RWPE1 (cell line): Measurements from ENCODE around the gene GCC1.
"Not testable (repeated sequence)": the region's sequence is repeated elsewhere in the genome, so short reads cannot be mapped to it uniquely, and the experiment has no call there.

Experiments used
- CTCF ChIA-PET: fragments of 350-600 bp; sonication (Branson Sonifier 250); formaldehyde crosslinking; extraction: SDS; loops from one replicate; lab custom pipeline; 2021; lab: Yijun Ruan, JAX
- POLR2A ChIA-PET: fragments of 400-600 bp; formaldehyde crosslinking; extraction: SDS; loops from one replicate; lab custom pipeline; 2020; ENCODE audit warnings: antibody characterized with exemption; ENCODE audit not compliant: low non-redundant PET; lab: Yijun Ruan, JAX
- DNase-seq: peaks from one replicate; pipeline ENCODE4 v3.0.0; 2012; ENCODE audit warnings: low spot score
- H3K27ac ChIP-seq: fragments of 450-650 bp; 2 replicates; pipeline ENCODE4 v1.5.1; 2017
- TF ChIP-seq, protein P1 (sequence below): fragments of 450-650 bp; conservative IDR thresholded peaks from 2 replicates; pipeline ENCODE4 v1.5.1; 2017; ENCODE audit warnings: low read depth, mild to moderate bottlenecking

Gene GCC1

DNA sequence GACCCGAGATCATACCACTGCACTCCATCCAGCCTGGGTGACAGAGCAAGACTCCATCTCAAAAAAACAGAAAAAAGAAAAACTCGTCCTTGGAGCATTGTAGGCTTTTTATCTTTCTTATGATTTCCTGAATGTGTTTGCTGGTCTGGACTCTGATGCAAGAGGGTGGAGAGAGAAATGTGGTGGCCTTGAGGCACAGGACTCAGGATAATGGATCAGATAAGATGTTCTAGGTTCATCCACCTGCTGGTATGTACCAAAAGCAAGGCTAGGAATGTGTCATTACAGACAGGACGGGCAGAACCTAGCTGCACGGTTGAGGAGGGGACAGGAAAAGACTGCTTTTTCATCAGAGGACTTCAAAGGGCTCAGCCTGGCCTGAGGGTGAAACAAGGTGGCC, 33.5 kb downstream of the GCC1 start:
- TF ChIP-seq, protein P1, sequence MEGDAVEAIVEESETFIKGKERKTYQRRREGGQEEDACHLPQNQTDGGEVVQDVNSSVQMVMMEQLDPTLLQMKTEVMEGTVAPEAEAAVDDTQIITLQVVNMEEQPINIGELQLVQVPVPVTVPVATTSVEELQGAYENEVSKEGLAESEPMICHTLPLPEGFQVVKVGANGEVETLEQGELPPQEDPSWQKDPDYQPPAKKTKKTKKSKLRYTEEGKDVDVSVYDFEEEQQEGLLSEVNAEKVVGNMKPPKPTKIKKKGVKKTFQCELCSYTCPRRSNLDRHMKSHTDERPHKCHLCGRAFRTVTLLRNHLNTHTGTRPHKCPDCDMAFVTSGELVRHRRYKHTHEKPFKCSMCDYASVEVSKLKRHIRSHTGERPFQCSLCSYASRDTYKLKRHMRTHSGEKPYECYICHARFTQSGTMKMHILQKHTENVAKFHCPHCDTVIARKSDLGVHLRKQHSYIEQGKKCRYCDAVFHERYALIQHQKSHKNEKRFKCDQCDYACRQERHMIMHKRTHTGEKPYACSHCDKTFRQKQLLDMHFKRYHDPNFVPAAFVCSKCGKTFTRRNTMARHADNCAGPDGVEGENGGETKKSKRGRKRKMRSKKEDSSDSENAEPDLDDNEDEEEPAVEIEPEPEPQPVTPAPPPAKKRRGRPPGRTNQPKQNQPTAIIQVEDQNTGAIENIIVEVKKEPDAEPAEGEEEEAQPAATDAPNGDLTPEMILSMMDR: no peak
- no peak for DNase-seq
- POLR2A ChIA-PET: no interaction called here
- no peak overlapping the region for H3K27ac ChIP-seq
- CTCF ChIA-PET: no interaction called here

- ChIA-PET CTCF (interaction anchor here (0.5 kb wide), 1 partner anchor 808 kb away, joined by 3 read pairs; no protein-coding TSS in a partner anchor), POLR2A (no interaction called here)
- DNase-seq: no peak
- no peak overlapping the region for H3K27ac ChIP-seq
- TF ChIP-seq, protein P1: no peak; the same call in 1 of the 2 replicates
Observed at GRCh38 chr7:127550247-127550646, 35.1 kb downstream of the GCC1 start.

GRCh38 chr7:127546313-127546712, 39.1 kb downstream of the GCC1 start:
- CTCF ChIA-PET: interaction anchor here (0.6 kb wide), 1 partner anchor 295 kb away, joined by 3 read pairs; no protein-coding TSS in a partner anchor
- H3K27ac ChIP-seq: no peak overlapping the region
- TF ChIP-seq, protein P1: no peak
- DNase-seq: no peak
- POLR2A ChIA-PET: no interaction called here

DNA sequence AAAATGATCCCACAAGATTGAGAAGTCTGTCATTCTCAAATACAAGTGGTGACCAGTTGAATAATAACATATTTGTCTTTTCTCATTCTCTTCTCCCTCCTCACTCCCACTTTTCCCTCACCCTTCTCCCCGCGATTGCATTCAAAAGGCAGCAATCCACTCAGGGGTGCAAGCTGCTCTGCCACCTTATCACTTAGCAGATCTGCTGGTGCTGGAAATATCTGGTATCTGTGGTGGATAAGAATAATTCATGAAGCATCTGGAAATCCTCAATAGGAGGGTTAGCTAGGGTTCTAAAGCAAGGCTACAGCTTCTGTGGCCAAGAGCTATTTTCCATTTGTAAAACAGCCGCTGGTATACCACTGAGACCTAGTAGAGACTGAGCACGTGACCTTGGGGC, 43.8 kb downstream of the GCC1 start:
- ChIA-PET POLR2A (no interaction called here), CTCF (interaction anchor here (0.7 kb wide), 1 partner anchor 89 kb away, joined by 6 read pairs; no protein-coding TSS in a partner anchor)
- TF ChIP-seq, protein P1: no peak
- no peak overlapping the region for H3K27ac ChIP-seq
- DNase-seq: no peak

DNA sequence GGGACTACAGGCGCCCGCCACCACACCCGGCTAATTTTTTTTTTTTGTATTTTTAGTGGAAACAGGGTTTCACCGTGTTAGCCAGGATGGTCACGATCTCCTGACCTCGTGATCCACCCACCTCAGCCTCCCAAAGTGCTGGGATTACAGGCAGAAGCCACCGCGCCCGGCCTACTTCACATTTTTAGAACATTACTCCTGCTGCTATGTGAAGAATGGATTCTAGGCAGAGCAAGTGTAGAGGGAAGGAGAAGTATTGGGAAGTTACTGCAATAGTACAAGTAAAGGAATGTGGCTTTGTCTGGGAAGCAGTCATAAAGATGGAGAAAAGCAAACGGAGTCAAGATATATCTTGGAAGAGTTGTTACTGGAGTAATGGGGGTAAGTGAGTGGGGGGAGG, 44.9 kb downstream of the GCC1 start:
- H3K27ac ChIP-seq, DNase-seq, POLR2A ChIA-PET, CTCF ChIA-PET: not testable (repeated sequence)

DNA sequence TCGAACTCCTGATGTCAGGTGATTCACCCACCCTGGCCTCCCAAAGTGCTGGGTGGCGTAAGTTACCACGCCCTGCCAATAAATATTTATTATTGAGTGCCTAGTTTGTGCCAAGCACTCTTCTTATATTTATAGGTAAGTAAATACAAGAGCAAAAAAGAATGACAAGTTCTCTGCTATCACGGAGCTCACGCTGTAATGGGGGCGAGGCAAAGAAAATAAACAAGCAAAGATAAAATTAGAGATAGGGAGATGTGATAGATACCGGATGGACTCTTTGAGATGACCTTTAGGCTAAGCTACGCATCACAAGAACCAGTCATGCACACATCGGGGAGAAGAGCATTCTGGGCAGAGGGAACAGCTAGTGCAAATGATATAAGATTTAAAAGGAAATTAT, 46.3 kb downstream of the GCC1 start:
- no peak overlapping the region for H3K27ac ChIP-seq
- POLR2A ChIA-PET: no interaction called here
- DNase-seq: no peak
- CTCF ChIA-PET: no interaction called here
- TF ChIP-seq, protein P1: no peak

GRCh38 chr7:127536741-127537140, 48.7 kb downstream of the GCC1 start:
- POLR2A ChIA-PET: no interaction called here

More at GRCh38 chr7:127536741-127537140, 48.7 kb downstream of the GCC1 start:
- DNase-seq: no peak
- H3K27ac ChIP-seq: no peak overlapping the region
- CTCF ChIA-PET: no interaction called here
- TF ChIP-seq, protein P1: no peak
